ENCODE results near the gene LY6G6F. TPM values are rescaled to one million over a fixed set of nuclear protein-coding genes. Genes with fewer than 3 reads are reported as not detected.

LY6G6F gene
- total and polyA plus RNA-seq, 4 donors = 0.21 to 2.2 TPM; not detected in 2

DNA sequence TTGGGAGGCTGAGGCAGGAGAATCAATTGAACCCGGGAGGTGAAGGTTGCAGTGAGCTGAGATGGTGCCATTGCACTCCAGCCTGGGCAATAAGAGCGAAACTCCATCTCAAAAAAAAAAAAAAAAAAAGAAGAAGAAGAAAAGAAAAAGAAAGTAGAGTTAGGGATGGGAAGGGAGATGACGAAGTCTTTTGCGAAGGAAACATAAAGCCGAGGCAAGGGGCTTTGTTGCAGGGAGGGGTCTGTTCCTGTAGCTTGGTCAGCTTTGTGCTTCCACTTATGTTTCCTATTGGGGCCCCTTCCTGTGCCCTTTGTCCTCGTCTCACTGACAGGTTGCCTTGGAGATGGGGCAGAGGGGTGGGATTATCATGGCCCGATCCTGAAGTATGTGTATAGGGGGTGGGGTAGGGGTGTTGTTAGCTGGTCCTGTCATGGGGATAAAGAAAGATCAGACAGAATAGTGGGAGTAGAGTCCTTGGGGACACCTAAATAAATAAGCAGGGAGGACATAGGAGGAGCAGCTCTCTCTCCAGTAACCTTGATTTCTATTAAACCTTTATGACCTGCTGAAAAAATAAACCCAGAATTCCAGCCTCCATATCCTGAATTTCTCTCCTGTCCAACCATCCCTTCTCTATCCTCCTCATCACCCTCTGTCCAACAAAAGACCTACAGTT, 30.8 kb downstream of the LY6G6F start:
- 10 to 30% methylated on average over 7 of the region's 7 CpGs for WGBS, 2 donors
- Histone ChIP-seq H3K4me3 (no peak overlapping the region), H3K36me3 (ENCODE audit: control insufficient read depth in 4 of 4, insufficient read depth in 4 of 4, low read length in 4 of 4) (peaks cover 4 to 17% (median 11%) of the 10 kb centered on the region in 4 donors), H3K9ac (ENCODE audit: insufficient read depth in 1 of 2, low read length in 2 of 2) (peak overlapping the region; percentile 20 to 78), H3K4me1 (ENCODE audit: control insufficient read depth in 5 of 5, insufficient read depth in 5 of 5, low read length in 5 of 5) (peaks cover 0 to 45% (median 17%) of the 10 kb centered on the region in 5 donors), H3K27ac (ENCODE audit: low read depth in 1 of 2, low read length in 1 of 2) (peak overlapping the region; percentile 47 to 98), H3K27me3 (ENCODE audit: control insufficient read depth in 3 of 3, insufficient read depth in 3 of 3, low read length in 2 of 3) (no peaks in the 10 kb centered on the region), H3K9me3 (ENCODE audit: control insufficient read depth in 4 of 4, insufficient read depth in 3 of 4, low read length in 3 of 4) (no peaks in the 10 kb centered on the region)
- TF ChIP-seq CTCF (IDR thresholded peaks at IDR 0.05; ENCODE audit: control extremely low read depth, extremely low read depth) = no peak
- DNase-seq (peak; percentile 69 to 79 (median 70)), ATAC-seq (ENCODE audit: insufficient read depth, low FRiP score) (no peak)

DNA sequence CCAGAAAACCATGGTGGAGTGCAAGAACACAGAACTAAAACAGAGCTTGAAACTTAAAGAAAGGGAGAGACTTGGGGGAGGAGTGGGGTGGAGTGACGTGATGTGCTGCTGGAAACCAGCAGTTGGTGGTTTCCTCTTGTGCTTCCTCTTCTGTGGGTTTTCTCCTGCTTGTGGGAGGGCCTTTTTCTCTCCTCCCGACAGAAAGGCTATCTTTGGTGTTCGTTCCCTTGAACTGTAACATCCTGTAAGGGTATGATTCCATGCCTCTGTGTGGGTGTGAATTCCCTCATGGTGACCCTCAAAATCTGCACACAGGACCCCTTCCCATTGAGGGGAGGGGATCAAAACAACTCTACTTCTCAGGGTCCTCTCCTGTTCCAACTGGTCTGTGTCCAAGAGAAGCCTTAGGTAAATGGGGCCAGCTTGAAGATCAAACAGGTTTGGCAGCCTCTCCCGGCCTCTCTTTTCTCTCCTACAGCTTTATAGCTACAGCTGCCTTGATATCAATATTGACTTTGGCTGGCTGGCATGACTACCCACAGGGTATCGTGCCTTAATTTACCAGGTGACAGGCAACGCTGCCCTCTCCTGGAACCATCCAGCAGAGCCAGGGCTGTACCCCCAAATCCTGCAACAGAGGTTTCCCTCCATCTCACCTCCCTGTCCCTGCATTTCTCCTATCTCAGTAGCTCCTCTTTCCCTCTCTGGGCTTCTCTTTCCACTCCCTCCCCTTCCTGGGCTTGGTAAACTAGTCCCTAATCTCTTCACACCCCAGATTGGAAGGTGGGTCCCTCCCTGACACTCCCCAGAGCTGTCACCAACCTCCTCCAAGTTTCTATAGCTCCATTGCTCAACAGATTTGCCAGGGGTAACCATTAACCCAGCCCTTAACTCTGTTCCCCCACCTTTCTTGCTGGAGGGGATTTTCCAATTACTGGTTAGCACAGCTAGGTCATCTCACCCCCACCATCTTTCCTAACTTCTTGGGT, 31.6 kb downstream of the LY6G6F start:
- DNase-seq = peak; percentile 75 to 92 (median 81)
- WGBS, 2 donors = 4 to 9% methylated on average over 6 of the region's 6 CpGs
- Histone ChIP-seq H3K9me3 (ENCODE audit: control insufficient read depth in 4 of 4, insufficient read depth in 3 of 4, low read length in 3 of 4) (no peaks in the 10 kb centered on the region), H3K4me3 (no peak overlapping the region), H3K36me3 (ENCODE audit: control insufficient read depth in 4 of 4, insufficient read depth in 4 of 4, low read length in 4 of 4) (peaks cover 4 to 14% (median 8%) of the 10 kb centered on the region in 4 donors), H3K4me1 (ENCODE audit: control insufficient read depth in 5 of 5, insufficient read depth in 5 of 5, low read length in 5 of 5) (peaks cover 0 to 45% (median 17%) of the 10 kb centered on the region in 5 donors), H3K27ac (ENCODE audit: low read depth in 1 of 2, low read length in 1 of 2) (peak overlapping the region in 1 of 2 donors; percentile 93), H3K9ac (ENCODE audit: insufficient read depth in 1 of 2, low read length in 2 of 2) (peak overlapping the region; percentile 20 to 78), H3K27me3 (ENCODE audit: control insufficient read depth in 3 of 3, insufficient read depth in 3 of 3, low read length in 2 of 3) (no peaks in the 10 kb centered on the region)
- TF ChIP-seq CTCF (IDR thresholded peaks at IDR 0.05; ENCODE audit: control extremely low read depth, extremely low read depth) = peak; percentile 11
- no peak for ATAC-seq (ENCODE audit: insufficient read depth, low FRiP score)

GRCh38 chr6:31739639-31740396, 33.2 kb downstream of the LY6G6F start, which contains the start of gene MSH5:
Gene MSH5 (plus strand): TSS chr6:31740005. CDS start chr6:31740467, 462 bp downstream.
- 0% methylated on average over 58 of the region's 58 CpGs for WGBS, 2 donors
- Histone ChIP-seq H3K36me3 (ENCODE audit: control insufficient read depth in 4 of 4, insufficient read depth in 4 of 4, low read length in 4 of 4) (peaks cover 0 to 4% (median 0%) of the 10 kb centered on the region in 4 donors), H3K27ac (ENCODE audit: low read depth in 1 of 2, low read length in 1 of 2) (peak within 1 kb of the TSS in 1 of 2 donors; percentile 93), H3K27me3 (ENCODE audit: control insufficient read depth in 3 of 3, insufficient read depth in 3 of 3, low read length in 2 of 3) (no peaks in the 10 kb centered on the region), H3K4me1 (ENCODE audit: control insufficient read depth in 5 of 5, insufficient read depth in 5 of 5, low read length in 5 of 5) (peaks cover 0 to 38% (median 17%) of the 10 kb centered on the region in 5 donors), H3K9ac (ENCODE audit: insufficient read depth in 1 of 2, low read length in 2 of 2) (peak within 1 kb of the TSS in 1 of 2 donors; percentile 70), H3K4me3 (peak within 1 kb of the TSS; percentile 74), H3K9me3 (ENCODE audit: control insufficient read depth in 4 of 4, insufficient read depth in 3 of 4, low read length in 3 of 4) (no peaks in the 10 kb centered on the region)
- peak; percentile 99 to 100 (median 100) for DNase-seq
- TF ChIP-seq CTCF (IDR thresholded peaks at IDR 0.05; ENCODE audit: control extremely low read depth, extremely low read depth) = no peak
- ATAC-seq (ENCODE audit: insufficient read depth, low FRiP score) = peak; percentile 92
